Measurements from ENCODE around the gene CNTN5.

CNTN5 gene

GRCh38 chr11:99320769-99321290, 300.1 kb downstream of the CNTN5 start:
- no peaks in the 10 kb centered on the region for H3K9me3 ChIP-seq
- H3K4me1 ChIP-seq, result peaks cover 4% of the 10 kb centered on the region; the same call in 1 of the 2 replicates
- no peaks in the 10 kb centered on the region for H3K36me3 ChIP-seq
- H3K27me3 ChIP-seq, result no peaks in the 10 kb centered on the region
- DNase-seq, result no peak
- no peak overlapping the region for H3K4me3 ChIP-seq (ENCODE audit: low read depth, low read length)
- TF ChIP-seq CTCF (IDR thresholded peaks at IDR 0.05; ENCODE audit: low read depth, low read length), result no peak

GRCh38 chr11:99325847-99326246, 305.1 kb downstream of the CNTN5 start:
- Histone ChIP-seq H3K36me3 (no peaks in the 10 kb centered on the region), H3K9me3 (no peaks in the 10 kb centered on the region), H3K27me3 (no peaks in the 10 kb centered on the region), H3K4me1 (no peaks in the 10 kb centered on the region), H3K4me3 (ENCODE audit: low read depth, low read length) (no peak overlapping the region)
- no peak for TF ChIP-seq CTCF (IDR thresholded peaks at IDR 0.05; ENCODE audit: low read depth, low read length)
- DNase-seq, result no peak

- Histone ChIP-seq H3K9me3 (no peaks in the 10 kb centered on the region), H3K4me3 (ENCODE audit: low read depth, low read length) (no peak overlapping the region), H3K36me3 (no peaks in the 10 kb centered on the region), H3K27me3 (no peaks in the 10 kb centered on the region), H3K4me1 (no peaks in the 10 kb centered on the region)
- DNase-seq, result no peak
- TF ChIP-seq CTCF (IDR thresholded peaks at IDR 0.05; ENCODE audit: low read depth, low read length), result no peak
These were observed 306.3 kb downstream of the CNTN5 start for GRCh38 chr11:99327066-99327465.

- Histone ChIP-seq H3K4me1 (no peaks in the 10 kb centered on the region), H3K9me3 (no peaks in the 10 kb centered on the region), H3K36me3 (no peaks in the 10 kb centered on the region), H3K4me3 (ENCODE audit: low read depth, low read length) (no peak overlapping the region), H3K27me3 (no peaks in the 10 kb centered on the region; the same call in 1 of the 2 replicates)
- TF ChIP-seq CTCF (IDR thresholded peaks at IDR 0.05; ENCODE audit: low read depth, low read length), result no peak
- no peak for DNase-seq
These were observed 306.8 kb downstream of the CNTN5 start for GRCh38 chr11:99327527-99327926.

- DNase-seq, result no peak
- Histone ChIP-seq H3K4me1 (no peaks in the 10 kb centered on the region), H3K27me3 (no peaks in the 10 kb centered on the region; the same call in 1 of the 2 replicates), H3K4me3 (ENCODE audit: low read depth, low read length) (no peak overlapping the region), H3K9me3 (no peaks in the 10 kb centered on the region), H3K36me3 (no peaks in the 10 kb centered on the region)
- no peak for TF ChIP-seq CTCF (IDR thresholded peaks at IDR 0.05; ENCODE audit: low read depth, low read length)
These were observed 312.9 kb downstream of the CNTN5 start for GRCh38 chr11:99333621-99334020.

- Histone ChIP-seq H3K36me3 (no peaks in the 10 kb centered on the region), H3K4me1 (no peaks in the 10 kb centered on the region), H3K27me3 (no peaks in the 10 kb centered on the region), H3K4me3 (ENCODE audit: low read depth, low read length) (no peak overlapping the region), H3K9me3 (no peaks in the 10 kb centered on the region)
- no peak for DNase-seq
- no peak for TF ChIP-seq CTCF (IDR thresholded peaks at IDR 0.05; ENCODE audit: low read depth, low read length)
These were observed 322.4 kb downstream of the CNTN5 start for GRCh38 chr11:99343117-99343516.

All from BE2C (cell line).